GM19395 (cell line): ENCODE data around the gene ATP4A.
A peak's percentile ranks its signal among the peaks of the same experiment; 100 is the strongest.

Source experiments
- ATAC-seq: cut with Tn5 transposase; IDR thresholded peaks from one replicate; pipeline ENCODE4 v1.9.1; 2021; ENCODE audit warnings: mild to moderate bottlenecking, moderate library complexity; ENCODE audit not compliant: unreplicated experiment

ATP4A gene

DNA sequence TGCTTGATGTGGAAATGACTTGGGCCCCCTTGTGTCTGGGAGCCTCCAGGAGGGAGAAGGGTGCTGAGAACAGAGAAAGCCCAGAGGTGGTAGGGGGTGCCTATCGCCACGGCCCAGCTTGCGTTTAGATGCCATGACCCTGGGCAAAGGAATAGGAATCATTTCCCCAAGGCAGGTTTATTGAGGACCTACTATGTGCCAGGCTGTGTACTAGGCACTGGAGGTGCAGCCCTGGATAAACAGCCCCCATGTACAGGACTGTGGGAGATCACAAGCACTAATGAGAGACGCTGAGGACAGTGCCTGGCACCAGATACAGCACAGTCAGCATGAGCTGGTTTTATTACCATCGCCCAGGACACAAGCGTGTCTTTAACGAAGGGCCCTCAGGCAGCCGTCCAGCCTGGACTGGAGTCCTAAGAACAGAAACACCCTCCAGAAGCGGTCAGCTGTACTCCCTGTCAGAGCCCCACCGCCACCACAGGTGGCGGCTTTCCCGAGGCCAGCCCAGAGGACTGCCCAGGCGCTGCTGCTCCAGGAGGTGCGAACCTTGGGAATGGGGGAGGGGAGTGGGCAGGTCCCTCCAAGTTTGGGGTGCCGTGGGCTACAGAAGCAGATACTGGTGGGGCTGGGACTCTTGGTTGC, 13.5 kb downstream of the ATP4A start:
- no peak for ATAC-seq

DNA sequence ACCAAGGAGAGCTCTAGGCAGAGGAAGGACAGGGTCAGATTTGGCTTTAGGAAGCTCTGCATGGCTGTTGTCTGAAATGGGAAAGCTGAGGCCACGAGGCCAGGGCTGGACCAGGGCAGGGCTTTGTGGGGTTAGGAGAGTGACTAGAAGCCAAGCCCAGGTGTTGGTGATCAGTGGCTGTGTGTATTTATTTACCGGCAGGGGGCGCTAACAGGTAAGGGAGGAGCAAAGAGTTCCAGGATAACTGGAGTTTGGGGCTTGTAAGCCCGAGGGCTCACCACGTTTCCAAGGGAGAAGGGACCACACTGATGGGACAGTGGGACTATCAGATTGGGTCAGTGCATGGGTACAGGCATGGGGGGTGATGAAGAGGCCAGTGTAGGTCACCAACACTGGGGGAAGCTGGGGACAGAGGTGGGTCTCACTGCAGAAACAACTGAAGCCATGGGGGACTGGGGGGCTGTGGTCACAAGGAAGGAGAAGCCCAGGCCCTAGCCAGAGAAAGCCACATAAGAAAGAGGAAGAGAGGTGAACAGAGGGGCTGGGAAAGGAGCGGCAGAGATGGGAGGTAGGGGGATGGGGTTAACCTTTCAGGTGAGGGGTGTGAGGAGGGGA, 14.2 kb downstream of the ATP4A start:
- no peak for ATAC-seq

DNA sequence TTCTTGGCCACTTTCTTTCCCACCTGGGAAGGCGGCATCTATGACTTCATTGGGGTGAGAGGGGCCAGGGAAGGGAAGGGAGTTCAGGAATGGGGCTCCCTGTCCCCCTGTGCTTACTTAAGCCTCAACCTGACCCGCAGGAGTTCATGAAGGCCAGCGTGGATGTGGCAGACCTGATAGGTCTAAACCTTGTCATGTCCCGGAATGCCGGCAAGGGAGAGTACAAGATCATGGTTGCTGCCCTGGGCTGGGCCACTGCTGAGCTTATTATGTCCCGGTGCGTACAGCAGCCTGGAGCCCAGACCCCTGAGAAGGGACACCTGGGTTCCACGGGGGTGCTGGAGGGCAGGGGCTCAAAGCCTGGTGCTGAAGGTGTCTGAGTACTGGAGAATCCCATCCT, 16.9 kb downstream of the ATP4A start:
- no peak for ATAC-seq

- peak; percentile 50 for ATAC-seq
These were observed 17.5 kb downstream of the ATP4A start for GRCh38 chr19:35545855-35546381.

GRCh38 chr19:35545001-35545854, 18.2 kb downstream of the ATP4A start, which contains the start of gene TMEM147:
Gene TMEM147 (plus strand): TSS chr19:35545626. CDS start chr19:35545740, 114 bp downstream.
- ATAC-seq, result peak; percentile 73

DNA sequence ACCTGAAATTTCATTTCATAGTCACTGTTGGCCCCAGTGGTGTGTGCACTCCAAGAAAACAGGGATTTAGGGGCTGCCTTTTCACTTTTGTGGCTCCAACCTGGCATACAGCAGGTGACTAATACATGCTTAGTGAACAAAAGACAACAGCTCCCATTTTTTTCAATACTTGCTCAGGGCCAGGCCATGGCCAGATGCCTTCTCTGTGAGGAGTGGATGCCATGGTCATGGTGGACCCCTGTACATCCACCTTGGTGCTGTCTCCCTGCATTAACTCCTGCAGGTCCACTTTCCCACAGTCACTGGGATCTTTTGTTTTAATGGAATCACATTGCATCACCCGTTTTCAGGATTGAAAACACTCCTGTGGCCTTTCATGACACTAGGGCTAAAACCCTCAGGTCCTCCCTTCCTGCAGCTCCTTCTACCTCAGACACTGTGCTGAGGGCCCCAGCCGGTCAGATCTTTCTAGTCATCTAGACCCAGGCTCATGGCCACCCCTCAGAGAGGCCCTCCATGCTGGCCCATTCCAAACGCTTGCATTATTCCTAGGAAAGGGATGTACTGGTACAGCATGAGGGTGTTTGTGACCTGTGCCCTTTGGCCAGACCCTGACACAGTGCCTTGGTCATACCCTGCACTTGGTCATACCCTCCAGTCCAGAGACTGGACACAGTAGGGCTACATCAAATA, 19.2 kb downstream of the ATP4A start:
- ATAC-seq, result no peak

GRCh38 chr19:35543280-35544109, 20.0 kb downstream of the ATP4A start:
- ATAC-seq, result no peak

GRCh38 chr19:35542209-35542608, 21.2 kb downstream of the ATP4A start:
- no peak for ATAC-seq

DNA sequence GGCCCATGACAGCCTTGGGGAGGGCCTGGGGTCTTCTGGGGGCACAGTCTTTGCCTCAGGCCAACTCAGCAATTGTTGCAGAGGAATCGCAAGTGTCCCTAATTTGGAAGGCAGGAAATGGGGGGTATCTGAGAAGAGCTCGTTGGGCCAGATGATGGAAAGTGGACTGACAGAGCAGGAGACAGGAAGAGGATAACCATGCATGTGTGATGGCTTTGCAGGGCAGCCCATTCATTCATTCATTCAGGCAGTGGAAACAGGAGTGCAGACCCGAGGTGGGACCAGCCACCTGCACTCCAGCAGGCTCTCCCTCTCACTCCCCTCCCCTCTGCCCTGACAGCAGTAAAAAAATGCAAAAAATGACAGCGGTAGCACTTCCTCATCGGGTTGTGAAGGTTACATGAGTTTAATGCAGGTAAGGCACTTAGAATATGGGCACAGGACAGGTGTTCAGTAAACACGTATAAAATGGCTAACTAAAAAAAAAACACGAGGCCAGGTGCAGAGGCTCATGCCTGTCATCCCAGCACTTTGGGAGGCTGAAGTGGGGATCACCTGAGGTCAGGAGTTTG, 23.0 kb downstream of the ATP4A start:
- no peak for ATAC-seq

GRCh38 chr19:35539850-35540249, 23.6 kb downstream of the ATP4A start:
- ATAC-seq, result no peak

DNA sequence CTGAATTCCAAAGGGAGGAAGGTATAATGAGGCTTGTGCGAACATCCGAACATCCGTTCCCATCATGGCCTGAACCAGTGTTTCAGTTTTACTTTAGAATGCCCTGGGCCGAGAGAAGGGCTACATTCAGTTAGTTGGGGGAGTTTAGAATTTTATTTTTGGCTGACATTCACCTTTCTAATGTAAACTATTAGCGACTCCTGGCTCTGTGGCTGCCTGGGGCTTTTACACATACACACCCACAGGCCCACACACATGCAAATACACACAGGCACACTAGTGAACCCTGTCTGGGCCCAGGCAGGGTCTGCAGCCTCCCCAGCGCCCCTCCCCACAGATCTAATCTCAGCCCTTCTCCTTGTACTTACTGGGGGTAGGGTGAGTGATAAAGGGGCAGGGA, 24.1 kb downstream of the ATP4A start:
- ATAC-seq, result no peak

DNA sequence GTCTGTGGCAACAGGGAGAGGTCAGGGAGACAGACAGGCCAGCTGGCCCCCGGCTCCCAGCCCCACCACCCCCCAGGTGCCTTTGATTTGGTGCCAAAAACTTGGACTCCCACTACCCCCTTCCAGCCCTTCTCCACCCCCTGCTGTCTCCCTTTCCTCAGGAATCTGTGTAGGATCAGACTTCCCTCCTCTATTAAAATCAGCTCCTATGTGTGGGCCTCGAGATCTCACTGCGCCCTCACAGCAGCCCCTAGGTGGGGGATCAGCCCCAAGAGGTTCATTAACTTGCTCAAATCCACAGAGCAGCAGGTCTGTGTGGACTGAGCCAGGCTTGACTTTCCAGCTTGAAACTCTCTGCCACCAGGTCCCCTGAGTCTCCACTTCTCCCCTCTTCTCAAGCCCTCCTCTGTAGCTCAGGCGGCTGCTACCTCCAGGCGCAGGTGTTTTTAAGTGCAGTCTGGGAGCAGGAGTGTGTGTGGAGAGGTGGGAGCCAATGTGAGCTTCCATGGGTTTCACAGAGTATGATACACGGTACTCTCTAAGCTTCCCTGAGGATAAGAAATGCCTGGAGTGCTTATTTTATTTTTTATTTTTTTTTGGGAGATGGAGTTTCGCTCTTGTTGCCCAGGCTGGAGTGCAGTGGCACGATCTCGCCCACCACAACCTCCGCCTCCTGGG, 28.5 kb downstream of the ATP4A start:
- ATAC-seq, result no peak

DNA sequence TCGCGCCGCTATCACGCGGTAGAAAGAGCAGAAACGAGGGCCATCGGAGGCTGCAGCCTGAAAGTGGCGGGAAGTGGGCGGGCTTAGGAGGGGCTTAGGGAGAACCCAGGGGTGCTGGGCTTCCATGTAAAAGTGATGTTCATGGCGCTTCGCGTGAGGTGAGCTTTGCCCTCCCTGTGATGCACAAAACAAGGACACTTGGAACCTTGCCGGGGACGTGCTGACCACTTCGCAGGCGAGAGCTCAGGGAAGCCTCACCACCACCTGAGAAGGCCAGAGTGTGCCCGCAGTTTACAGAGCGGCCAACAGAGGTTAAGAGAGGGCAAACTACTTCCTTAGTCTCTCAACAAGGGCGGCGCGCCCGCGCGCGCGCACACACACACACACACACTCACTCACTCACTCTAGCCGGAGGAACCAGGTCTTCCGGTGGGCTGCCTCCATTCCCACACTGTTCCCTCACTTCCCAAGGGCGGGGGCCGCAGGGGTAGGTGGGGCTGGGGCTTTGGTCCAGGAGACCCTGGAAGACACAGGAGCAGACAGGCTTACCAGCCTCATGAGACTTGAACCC, 29.6 kb downstream of the ATP4A start:
- no peak for ATAC-seq

DNA sequence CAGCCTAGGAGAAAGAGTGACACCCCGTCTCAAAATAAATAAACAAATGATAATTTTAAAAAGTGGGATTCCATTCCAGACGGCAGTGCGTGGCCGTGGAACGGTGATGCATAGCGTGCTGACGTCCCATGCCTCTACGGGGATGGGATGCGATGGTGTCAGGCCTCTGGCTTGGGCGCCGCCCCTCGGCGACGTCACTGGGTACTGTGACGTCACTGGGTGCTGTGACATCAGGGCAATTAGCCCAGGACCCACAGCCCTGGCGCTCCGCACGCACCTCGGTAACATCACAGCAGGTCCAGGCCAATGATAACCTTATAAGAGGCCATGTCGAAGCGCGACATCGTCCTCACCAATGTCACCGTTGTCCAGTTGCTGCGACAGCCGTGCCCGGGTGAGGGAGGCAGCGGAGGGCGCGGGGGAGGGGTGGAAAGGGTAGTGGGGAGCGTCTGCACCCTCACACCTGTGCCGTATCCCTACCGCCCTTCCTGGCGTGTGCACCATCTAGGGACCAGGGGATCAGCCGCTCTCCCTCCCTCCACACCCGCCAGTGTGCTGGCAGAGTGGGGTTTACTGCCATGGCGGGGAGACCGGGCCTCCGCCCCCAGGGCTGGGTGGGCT, 30.1 kb downstream of the ATP4A start, which contains the start of gene GAPDHS:
Gene GAPDHS (plus strand): TSS at position 256 of the 621 bp plus-strand sequence. CDS start 72 bp downstream, at position 328.
- no peak for ATAC-seq

DNA sequence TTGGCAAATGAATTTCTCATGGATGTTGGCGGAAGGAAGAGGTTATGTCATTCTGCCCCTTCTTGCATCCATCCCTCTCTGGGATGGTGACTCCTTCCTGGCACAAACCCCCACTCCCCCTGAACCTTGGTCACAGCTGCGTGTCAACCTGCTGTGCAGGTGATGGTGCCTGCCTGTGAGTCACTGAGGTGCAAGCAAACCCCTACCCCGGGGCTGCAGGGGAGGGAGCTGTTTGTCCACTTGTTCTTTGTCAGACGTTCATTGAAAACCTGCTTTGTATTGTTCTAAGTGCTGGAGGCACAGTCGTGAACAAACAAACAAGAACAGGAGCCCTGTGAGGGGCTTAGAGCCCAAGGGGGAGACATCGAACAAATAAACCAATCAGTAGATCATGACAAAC, 32.2 kb downstream of the ATP4A start:
- ATAC-seq, result no peak

DNA sequence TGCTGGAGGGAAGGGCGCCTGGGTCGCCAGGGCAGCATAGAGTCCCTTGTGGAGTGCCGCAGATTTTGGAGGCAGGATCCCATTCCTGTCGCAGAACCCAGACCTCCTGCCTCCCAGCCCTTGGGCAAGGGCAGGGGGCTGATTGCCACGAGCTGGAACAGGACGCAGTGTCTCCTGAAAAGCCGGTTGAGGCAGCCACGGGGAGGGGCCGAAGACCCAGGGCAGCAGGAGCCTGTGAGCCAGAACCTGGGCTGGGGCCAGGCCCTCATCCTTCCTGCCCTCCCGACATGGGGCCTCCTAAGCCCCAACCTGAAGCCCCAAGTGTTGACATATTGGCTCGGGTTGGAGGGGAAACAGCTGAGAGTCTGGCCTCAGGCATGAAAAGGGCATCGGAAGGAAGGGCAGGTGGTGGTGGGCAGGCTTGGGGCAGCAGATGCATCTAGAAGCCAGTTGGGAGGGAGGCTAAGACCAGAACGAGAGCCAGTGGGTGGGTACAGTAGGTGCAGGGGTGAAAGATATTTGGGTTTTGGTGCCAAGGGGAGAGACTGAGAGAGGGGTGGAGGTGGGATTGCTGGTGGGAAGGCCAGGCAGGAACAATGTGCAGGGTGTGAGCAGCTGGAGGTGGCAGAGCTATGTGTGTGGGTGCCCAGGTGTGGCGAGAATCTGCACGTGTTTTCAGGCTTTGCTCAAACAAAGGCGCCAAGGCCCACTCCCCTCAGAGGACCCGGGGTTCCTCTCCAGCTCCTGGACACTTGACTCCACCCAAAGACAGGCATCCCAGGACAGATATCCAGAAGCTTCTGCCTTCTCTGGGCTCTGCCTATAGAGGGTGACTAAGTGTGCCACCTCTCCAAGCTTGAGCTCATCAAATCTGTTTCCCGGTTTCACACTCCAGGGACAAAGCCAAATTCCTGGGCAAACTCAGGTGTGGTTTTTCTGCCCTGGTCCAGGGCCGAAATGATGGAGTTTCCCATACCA, 33.9 kb downstream of the ATP4A start:
- no peak for ATAC-seq
